ENCODE data around the gene TEKTIP1.

TEKTIP1 gene

GRCh38 chr19:3586707-3587346, 47.9 kb downstream of the TEKTIP1 start:
- no peak for DNase-seq

DNA sequence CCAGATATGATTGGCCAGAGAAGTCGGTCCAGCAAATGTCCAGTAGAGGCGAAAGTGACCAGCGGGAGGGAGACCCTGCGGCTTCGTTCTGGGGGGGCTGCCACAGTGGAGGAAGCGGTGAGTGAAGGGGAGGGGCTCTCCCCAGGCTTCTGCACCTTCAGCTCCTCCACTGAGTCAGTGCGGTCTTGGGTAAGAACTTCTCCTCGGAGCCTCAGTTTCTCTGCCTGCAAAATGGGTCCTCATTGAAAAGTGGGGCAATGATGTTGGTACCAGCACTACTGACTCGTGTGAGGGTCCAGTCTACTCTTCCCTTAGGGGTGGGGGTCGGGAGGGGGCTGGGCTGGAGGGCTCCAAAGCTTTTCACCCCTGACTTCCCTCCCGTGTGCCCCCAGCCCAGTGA, 50.5 kb downstream of the TEKTIP1 start:
- DNase-seq: no peak

GRCh38 chr19:3589949-3590348, 51.0 kb downstream of the TEKTIP1 start:
- DNase-seq: no peak

DNA sequence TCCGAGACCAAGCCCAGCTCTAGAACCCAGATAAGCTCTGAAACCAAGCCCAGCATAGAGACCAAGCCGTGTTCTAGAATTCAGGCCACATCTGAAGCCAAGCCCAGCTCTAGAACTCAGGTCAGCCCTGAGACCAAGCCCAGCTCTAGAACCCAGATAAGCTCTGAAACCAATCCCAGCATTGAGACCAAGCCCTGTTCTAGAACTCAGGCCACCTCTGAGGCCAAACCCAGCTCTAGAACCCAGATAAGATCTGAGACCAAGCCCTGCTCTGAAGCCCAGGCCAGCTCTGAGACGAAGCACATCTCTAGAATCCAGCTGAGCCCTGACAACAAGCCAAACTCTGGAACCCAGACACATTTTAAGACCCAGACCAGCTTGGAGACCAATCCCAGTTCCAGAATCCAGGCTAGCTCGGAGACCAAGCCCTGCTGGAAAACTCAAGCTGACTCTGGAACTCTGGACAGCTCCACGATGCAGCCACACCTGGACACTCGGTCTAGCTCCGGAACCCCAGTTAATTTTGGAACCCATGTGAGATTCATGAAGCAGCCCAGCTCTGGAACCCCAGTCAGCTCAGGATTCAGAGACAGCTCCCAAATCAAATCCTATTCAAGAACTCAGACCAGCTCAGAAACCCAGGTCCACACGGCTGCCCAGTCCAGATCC, 52.2 kb downstream of the TEKTIP1 start:
- no peak for DNase-seq

DNA sequence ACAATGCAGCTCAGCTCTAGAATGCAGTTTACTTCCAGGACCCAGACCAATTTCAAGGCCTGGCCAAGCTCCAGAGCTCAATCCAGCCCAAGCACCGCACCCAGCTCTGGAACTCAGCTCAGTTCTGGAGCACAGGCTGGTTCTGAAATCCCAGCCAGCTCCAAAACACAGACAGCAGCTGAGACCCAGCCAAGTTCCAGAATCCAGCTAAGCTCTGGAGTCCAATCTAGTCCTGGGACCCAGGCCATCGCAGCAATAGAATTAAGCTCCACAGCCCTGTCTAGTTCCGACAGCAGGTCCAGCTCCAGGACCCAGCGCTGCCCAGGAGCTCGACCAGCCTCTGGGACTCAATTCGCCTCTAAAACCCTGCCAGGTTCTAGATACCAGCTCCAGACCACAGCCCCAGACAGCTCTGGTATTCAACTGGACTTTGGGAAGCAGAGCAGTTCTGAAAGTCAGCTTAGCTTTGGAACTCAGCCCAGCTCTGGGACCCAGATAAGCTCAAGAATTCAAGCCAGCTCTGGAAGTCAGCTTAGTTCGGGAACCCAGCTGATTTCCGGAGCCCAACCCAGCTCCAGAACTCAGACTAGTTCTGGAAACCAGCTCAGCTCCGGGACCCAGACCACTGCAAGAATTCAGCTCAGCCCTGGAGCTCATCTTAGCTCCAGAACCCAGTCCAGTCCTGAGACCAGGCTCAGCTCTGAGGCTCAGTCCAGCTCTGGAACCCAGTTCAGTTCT, 53.1 kb downstream of the TEKTIP1 start:
- DNase-seq: no peak

DNA sequence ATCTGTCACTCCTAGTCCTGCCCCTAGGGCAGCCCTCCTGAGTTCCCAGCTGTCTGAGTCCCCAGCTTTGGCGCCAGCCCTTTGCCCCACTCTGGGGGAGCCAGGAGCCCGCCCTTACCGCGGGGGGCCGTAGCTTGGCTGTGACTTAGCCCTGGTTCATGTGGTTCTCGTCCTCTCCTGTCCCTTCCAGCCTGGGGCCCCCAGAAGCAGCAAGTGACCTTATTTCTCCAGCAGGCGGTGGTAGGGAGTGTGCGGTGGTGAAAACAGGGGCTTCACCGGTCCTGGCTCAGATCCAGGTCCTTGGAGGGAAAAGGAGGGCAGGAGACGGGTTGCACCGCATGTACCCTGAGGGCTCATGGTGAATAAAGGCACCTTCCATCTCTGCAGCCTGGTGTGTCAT, 54.2 kb downstream of the TEKTIP1 start:
- no peak for DNase-seq

Data from CD4-positive, alpha-beta T cell treated with Interferon gamma for 1 hour (primary cell).